D721Med (cell line): ENCODE results near the gene FAHD1.
"Not testable (repeated sequence)": the region's sequence is repeated elsewhere in the genome, so short reads cannot be mapped to it uniquely, and the experiment has no call there.

Experiments used
- DNase-seq: peaks from one replicate; pipeline ENCODE4 v3.0.0; 2011; ENCODE audit warnings: low spot score; ENCODE audit not compliant: insufficient read length
- FAIRE-seq: peaks from 2 replicates; lab custom pipeline; 2011; peaks lifted over from hg19 to GRCh38; lab: Jason Lieb, UNC
- CTCF ChIP-seq: IDR thresholded peaks from 2 replicates; pipeline ENCODE4 v1.5.1; 2012; ENCODE audit warnings: mild to moderate bottlenecking, control low read depth; ENCODE audit not compliant: insufficient read depth; ENCODE audit errors: missing control alignments

FAHD1 gene

DNA sequence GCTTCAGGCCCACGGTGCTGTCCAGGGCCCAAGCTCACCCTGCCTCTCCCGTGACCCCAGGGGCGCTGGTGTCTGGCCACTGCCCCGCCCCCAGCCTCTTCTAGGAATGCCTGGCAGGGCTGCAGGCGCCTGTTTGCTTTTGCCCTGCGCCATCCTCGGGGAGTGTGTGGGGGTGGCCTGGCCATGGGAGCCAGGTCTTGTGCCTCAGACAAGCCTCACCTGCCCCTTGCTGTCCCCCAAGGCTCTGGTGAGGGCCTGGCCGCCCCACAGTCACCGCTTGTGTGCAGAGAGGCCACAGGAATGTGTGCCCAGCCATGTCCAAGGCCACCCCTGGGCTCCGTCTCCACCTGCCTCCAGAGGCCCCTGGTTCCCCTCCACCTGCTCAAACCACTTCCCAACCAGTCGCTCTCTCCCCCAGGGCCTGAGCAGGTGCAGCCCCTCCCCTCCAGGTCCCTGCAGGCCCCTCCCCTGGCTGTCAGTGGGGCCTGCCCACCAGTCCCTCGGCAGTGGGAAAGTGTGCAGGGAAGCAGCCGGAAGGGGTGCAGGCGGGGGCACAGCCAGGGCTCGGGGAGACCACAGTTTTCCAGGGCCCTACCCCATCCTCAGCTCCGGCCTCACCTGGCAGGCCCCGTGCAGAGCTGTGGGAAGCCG lies 32.7 kb upstream of the FAHD1 start:
- DNase-seq (no peak), FAIRE-seq (no peak)
- no peak for TF ChIP-seq CTCF

- DNase-seq (no peak), FAIRE-seq (no peak)
- TF ChIP-seq CTCF = no peak
Observed at GRCh38 chr16:1794908-1795666, 31.9 kb upstream of the FAHD1 start.

DNA sequence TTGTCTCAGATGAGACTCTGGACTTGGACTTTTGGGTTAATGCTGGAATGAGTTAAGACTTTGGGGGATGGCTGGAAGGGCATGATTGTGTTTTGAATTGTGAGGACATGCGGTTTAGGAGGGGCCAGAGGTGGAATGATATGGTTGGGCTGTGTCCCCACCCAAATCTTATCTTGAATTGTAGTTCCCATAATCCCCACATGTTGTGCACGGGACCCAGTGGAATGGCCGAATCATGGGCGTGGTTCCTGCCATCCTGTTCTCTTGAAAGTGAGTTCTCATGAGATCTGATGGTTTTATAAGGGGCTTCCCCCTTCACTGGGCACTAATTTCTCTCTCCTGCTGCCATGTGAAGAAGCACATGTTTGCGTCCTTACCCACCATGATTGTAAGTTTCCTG lies 27.7 kb upstream of the FAHD1 start:
- DNase-seq, FAIRE-seq: not testable (repeated sequence)

DNA sequence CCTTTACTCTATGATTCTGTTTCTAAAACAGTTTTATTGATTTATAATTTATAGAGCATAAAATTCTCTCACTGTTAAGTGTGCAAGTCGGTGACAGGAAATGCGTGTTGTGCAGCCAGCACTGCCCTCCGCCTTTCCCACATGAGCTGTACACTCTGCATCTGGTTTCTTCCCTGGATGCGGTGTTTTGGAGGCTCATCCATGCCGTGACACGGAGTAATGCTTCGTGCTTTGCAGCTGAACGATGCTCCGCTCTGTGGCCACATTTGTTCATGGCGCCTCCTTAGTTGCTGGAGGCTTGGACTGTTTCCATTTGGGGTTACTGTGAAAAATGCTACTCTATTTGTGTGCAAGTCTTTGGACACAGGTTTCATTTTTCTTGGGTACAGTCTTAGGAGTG lies 26.3 kb upstream of the FAHD1 start:
- no peak for DNase-seq
- no peak for FAIRE-seq
- no peak for TF ChIP-seq CTCF

DNA sequence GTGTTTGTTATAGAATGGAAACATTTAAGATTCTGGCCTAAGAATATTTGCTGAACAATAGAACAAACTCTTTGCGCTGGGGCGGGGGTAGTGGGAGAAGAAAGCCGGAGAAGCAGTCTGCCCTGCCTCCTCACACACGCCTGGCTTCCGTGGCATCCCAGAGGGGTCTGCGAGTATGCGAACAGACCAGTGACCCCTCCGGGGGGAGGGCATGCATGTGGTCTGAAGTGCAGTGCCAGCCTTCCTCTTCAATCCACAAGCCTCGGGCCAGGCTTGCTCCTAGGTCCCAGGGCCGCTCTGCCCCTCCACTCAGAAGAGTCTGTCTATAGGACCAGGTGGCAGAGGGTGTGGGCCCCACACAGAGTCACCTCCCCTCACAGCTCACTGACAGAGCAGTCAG lies 19.4 kb upstream of the FAHD1 start:
- DNase-seq (no peak), FAIRE-seq (no peak)
- TF ChIP-seq CTCF = no peak

- no peak for FAIRE-seq
Observed at GRCh38 chr16:1808691-1809090, 18.3 kb upstream of the FAHD1 start.

GRCh38 chr16:1809281-1809801 lies 17.7 kb upstream of the FAHD1 start:
- DNase-seq = no peak
- FAIRE-seq = no peak
- no peak for TF ChIP-seq CTCF

More at GRCh38 chr16:1808691-1809090, 18.3 kb upstream of the FAHD1 start:
- no peak for DNase-seq
- TF ChIP-seq CTCF = no peak
